H1 (cell line): ENCODE data around the gene INPP4A. TPM values are rescaled to one million over a fixed set of nuclear protein-coding genes. Genes with fewer than 3 reads are reported as not detected.

Experiments
- CBX5 ChIP-seq: fragments of 300-800, 300-1000 bp; sonication (generic); IDR thresholded peaks from 2 replicates; pipeline ENCODE4 v1.7.1; 2016; ENCODE audit warnings: antibody characterized with exemption, low read length, low read depth
- GABPA ChIP-seq: IDR thresholded peaks from 2 replicates; pipeline ENCODE4 v1.6.1; 2011; ENCODE audit warnings: mild to moderate bottlenecking, low read length, moderate library complexity, borderline replicate concordance; ENCODE audit not compliant: insufficient read depth
- SAP30 ChIP-seq: fragments of 300-600 bp; sonication (generic); IDR thresholded peaks from 2 replicates; pipeline ENCODE4 v1.7.1; 2012; ENCODE audit warnings: low read length, moderate library complexity, mild to moderate bottlenecking, inconsistent platforms; ENCODE audit not compliant: insufficient read depth, insufficient replicate concordance
- polyA plus RNA-seq, 7 experiments: library from polyadenylated mRNA; depleted of rRNA in 3 of 7; stranded (reverse) in 5 of 7; unstranded in 2 of 7; fragments of >200 nt in 5 of 7; fragments of 200-250 nt in 2 of 7; gene quantifications; 1 replicate in 5 of 7; 2 replicates in 1 of 7; 4 replicates in 1 of 7; pipeline versions ENCODE4 v1.2.1 to v1.2.3, GENCODE V29; 2011 to 2013; ENCODE audit warnings: missing spikeins in 2 of 7, mixed read lengths in 2 of 7
- total RNA-seq: library from RNA; stranded (reverse); fragmentation: NEBNext Ultra II Directional; extraction: Animal tissue kit (Norgen Biotek cat#: 25700); gene quantifications from 2 replicates; pipeline ENCODE4 v1.2.1, GENCODE V29; 2021

Gene INPP4A
- total and polyA plus RNA-seq, 2 of the 8 experiments (the other 6 are each of a cell fraction or from before 2014, with no cell fraction given), result 25.6 to 34.3 TPM

DNA sequence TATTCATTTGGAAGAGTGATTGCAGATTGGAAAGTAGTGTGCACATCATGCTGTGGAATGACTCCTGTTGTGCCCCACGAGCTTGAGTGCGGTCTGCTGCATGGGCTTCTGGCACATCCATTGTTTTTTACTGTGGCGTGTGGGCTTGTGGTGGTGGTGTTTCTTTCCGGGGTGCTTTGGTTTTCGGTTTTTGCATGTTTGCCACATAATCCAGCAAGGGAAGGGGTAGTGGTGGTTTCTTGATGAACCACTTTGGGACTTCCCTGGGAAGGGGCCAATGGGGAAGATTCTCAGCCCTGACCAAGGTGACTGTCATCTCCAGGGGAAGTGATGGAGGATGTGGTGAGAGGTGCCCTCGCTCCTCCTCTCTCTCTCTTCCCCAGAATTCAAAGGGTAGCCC is 106.7 kb downstream of the INPP4A start (continued):
- no peak for TF ChIP-seq GABPA
- TF ChIP-seq SAP30, result no peak
- TF ChIP-seq CBX5, result no peak
